Activated CD4-positive, alpha-beta T cell treated with anti-CD3 and anti-CD28 coated beads for 1 hour (primary cell): ENCODE data around the gene RHOBTB1.

Experiments
- DNase-seq: peaks from one replicate; pipeline ENCODE4 v3.0.0-alpha.2; 2020

Gene RHOBTB1

DNA sequence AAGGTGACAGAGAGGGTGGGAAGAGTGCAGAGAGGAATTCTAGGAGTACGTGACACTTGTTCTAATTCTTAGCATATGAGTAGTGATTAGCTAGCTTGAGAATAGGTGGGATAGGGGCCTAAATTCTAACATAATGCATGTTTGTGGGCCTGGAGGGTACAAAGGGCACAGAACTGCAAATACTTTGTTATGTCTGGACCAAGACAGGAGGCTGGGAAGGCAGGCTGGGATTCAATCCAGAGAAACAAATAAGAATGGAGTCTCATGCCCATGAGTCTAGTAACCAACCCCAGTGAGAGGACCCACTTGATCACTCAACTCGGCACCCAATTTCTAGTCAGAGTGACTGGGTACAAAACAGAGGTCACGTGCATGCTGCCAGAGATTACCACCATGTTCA is 40.9 kb downstream of the RHOBTB1 start:
- no peak for DNase-seq

DNA sequence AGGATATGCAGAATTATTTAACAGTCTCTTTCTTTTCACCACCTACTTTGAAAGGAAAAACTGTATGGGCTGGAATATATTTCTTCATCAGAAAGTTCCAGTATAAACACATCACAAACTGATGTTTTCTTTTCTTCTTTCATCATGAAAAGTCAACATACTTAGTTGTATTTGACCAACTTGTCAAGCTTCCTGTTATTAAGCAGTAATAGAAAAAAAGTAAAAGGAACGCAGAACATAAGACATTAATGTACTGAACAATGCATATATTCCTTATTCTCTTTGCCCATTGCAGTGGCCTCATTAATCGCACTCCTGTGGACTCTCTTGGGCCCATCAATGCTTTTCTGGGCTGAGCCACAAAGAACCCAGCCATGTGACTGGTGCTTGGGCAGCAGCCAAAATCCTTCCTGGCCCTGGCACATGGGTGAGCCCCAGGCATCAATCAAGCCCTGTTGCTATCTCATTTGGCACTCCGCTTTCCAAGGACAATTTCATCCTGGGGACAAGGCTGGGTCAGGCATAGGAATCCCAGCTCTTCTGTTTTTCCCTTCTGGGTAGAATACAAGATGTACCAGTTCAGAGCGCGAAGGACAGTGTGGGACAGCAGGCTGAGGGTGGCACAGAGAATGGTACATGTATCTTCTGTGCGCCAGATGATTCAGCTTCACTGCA is 42.3 kb downstream of the RHOBTB1 start:
- no peak for DNase-seq

DNA sequence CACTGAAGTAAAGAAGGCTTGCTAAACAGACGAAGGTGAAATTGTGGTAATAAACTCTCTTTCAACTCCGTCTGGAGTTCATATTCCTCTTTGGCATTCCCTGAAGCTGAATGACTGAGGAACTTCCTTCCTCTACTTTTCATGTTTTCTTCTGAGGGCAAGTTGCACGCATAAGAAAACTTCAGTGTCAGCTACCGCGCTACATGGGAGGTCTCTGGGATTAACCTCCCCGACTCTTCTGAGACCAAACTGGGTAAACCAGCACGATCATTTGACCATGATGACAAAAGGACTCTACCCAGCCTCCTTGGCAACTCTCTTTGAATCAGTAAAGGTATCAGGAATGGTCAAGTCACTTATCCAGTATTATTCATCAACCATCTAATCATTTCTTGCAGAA is 44.7 kb downstream of the RHOBTB1 start:
- no peak for DNase-seq

DNA sequence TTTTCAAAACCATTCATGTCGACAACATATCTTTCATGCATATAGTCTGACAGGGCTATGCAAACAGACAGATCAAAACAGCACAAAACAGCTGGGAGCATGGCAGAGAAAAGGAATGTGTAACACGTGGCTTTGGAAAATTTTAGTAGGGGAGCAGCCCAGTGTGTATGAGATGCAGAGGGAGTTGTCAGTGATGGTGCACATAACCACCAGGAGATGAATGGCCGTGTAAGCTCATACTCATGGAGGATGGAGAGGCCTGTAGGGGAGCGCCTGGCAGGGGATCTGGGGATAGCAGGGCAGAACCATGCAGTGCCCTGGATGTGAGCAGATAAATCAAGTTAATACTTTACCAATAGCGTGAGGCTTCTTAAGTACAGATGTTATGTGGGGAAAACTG is 45.7 kb downstream of the RHOBTB1 start:
- DNase-seq = no peak

DNA sequence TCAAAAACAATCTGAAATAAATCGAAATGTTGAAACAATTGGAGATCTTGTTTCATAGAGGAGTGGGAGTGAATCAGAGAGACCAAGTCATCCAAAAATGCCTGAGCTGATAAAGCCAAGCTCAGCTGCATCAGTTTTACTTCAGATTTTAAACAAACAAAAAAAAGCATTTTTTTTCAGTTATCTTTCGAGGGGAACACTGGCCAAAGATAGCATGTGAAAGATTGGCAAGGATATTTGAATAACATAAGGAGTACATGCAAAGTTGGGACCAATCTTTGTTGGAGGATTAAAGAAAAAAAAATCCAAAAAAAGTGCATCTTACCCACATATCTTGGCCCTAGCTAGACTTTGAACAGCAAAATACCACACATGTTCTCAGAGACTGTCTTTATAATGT is 47.2 kb downstream of the RHOBTB1 start:
- DNase-seq = no peak

DNA sequence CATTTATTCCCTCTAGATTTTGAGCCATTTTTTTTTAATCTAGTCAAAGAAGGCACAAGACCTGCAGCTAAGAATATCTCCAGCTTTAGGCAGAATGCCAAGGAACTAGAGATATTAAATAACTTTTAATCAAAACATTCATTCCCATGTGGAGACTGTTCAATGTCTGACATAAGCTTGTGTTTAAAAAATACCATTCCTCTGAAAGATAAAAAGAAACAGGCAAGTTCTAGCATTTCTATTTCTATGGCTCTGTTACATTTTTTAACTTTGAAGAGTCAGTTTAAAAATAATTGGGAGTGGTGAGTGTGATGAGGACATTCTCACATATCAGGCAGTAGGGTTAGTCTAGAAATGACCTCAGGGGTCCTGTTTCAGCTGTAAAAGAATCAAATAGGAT is 48.0 kb downstream of the RHOBTB1 start:
- DNase-seq = no peak

DNA sequence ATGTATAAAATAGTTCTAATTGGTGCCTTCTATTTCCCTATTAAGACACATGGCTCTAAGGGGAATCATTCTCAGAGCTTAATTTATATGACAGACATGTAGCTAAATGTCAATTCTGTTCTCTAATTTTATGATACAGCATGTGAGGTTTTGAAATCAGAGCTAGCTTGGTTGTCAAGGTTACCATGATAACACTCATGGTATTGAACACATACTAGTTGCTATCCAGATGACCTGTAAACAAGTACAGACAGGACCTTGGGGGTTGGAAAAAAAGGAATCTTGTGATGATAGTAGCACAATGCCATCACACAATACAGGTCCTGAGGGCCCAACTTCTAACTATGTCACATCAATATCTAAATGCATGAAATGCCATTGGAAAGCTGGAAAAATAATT is 49.2 kb downstream of the RHOBTB1 start:
- DNase-seq = no peak

DNA sequence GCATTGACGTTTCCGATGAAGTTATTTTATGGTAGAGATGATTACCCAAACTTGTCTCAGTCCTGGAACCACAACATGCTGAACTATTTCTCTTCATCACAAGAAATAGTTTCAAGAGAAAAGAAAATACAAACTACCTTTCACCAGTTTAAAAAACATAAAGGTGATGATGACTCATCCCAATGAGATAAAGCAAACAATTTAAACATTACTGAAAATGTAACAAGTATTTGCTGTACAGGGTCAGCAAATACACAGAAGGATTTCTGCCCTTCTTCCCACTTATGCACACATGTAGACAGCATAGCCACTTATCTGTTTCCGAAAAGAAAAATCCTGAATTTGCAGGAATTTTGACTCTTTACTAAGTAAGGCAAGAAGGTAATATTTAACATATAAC is 50.8 kb downstream of the RHOBTB1 start:
- DNase-seq = no peak

DNA sequence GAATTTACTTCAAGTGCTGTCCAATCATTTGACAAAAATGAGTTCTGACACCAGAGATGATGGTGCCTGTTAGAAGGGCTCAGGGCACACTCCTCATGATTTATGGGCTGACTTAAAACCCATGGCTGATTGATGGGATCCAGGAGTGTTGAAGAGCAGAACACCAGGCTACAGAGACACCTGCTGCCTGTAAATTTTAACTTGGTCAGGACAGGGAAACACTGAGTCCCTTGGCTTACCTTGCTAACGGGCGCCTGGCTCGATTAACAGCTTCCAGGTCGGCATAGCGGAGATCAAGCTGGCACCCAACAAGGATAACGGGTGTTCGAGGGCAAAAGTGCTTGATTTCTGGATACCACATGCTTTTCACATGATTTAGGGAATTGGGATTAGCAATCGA is 51.4 kb downstream of the RHOBTB1 start:
- DNase-seq = no peak

DNA sequence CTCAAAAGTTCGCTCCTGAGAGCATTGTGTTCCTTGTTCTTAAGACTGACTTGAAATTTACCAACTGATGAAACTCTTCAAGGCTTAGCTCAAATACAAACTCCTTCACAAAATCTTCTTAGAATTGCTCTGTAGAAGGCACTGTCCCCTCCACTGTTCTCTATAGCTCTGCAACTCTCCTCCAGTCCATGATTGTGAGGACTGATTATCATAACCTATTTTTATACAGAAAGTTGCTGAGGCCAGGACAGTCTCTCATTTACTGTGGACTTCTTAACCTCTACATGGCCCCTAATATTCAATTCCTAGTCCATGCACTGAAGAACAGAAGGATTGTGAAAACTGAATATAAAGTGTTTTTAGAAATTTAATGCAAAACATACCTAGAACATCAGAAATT is 53.2 kb downstream of the RHOBTB1 start:
- DNase-seq = no peak

DNA sequence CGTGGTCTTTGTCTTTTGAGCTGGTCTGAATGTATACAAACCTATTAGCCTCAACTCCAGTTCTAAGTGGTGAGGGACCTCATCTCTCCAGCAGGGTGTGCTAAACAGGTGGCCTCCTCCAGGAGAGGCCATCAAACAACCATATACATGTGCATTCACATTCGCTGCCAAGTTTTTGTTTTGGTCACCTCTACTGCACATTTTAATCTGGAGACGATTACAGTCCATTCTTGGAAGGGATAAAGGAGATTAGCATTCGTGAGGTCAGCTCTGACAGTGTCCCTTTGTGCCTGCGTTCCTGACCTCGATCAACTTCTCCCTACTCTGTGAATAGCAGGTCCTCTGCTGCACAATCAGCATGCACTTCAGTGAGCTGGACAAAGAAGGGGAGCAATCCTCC is 60.8 kb downstream of the RHOBTB1 start:
- no peak for DNase-seq

DNA sequence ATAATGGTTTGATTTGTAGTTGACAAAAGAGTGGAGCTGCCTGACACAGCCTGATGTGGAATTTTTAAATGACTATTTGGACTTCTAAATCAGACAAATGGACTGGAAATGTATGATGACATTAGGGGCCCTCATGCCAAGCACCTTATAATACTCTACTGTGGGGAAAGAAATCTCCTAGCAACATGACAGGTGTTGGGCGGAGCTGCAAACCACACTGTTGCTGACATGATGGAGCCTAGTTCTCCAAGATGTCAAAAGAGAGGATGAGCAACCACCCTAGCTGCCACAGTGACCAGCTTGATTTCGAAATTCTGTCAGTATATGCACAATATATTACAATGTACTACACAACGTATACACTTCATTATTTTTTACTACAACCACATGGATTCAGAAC is 65.8 kb downstream of the RHOBTB1 start:
- DNase-seq = no peak

DNA sequence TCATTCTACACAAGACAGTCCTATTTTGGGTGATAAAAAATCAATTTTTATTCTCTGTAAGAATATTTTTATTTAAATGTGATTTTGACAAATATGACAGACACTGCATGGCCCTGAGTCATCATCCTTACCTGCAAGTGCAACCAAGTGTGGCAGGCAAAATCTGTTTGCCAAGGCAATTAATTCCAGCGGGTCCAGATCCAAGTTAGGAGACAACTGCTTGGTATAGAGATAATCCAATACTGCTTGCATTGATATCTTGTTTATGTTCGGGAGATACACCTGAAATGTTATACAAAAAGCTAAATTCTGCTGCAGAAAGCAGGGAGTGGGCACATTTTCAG is 66.2 kb downstream of the RHOBTB1 start:
- DNase-seq = no peak

DNA sequence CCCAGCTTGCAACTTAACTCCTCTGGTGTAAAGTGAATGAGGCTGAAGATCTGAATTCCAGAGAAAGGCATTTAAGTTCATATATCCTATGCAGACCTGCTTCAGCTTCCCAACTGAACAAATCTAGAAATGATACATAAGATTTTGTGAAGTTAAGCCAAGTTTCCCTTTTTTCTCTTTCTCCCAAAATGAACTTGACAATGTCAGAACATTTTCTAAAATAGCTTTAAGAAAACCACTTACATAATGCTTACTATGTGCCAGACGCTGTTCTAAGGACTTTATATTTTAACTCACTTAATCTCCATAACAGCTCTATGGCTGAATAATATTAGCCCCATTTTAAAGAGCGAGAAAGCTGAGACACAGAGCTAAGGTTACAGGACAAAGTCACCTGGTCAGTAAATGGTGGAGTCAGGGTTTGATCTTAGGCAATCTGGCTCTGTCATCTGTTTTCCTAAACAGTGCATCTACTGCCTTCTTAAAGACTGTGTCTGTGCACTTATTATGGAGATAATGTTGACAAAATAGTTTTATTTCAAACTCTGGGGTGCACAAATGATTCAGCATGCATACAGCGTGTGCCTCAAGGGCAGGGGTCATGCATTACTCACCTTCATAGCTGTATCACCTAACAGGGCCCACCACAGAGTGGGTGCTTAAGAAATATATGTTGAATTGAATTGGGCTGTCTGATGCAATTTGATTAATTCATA is 66.8 kb downstream of the RHOBTB1 start:
- no peak for DNase-seq

DNA sequence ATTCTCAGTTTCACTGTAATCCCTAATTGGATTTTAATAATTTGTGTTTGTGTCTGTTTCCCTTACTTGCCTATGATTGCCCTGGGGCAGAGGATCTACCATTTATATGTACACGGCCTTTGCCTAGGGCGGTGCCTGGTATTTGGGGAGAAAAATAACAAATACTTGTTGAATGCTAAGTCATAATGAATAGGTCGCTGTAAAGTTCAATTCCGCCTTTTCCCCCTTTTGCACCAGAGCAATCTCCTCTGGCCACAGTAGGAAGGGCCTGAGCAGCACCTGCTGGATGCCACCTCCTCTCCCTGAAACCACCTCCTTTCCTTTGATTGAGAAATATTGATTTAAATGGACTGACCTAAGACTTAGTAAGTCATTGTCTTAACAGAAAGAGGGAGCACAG is 70.2 kb downstream of the RHOBTB1 start:
- DNase-seq = no peak

DNA sequence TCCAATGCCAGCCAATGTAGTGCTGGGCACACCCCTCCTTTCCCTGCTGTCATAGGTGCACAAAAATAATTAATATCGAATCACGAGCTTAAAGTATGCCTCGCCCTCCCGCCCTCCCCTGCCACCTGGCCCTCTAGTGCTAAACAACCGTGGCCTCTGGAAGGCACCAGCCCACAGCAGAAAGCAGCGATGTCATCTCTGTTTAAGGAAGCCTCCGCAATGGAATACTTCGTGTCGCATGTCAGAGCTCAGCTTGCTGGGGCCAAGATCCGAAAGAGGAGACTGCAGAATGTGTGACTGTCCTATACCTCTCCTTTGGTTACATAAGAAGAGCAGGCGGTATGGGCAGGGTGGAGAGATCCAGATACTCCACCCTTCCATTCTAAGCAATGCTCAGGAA is 71.5 kb downstream of the RHOBTB1 start:
- DNase-seq = no peak

DNA sequence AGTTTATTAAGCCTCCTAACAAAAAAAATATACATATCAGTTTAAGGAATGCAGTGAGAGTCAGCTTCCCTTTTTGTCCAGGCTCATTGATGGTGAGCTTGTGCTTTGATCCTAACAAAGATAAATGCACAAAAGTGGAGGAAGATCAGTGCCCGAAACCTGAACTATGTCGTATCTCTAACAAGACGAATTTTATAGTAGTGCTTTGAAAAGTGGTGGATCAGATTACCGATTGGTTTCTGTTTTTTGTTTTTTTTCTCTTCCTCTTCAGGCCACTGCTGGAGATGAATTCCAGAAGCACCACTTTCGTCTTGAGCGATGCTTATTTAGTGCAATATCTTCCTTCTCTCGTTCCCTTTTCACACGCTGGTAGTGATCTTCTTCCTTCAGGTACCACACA is 72.8 kb downstream of the RHOBTB1 start:
- no peak for DNase-seq

DNA sequence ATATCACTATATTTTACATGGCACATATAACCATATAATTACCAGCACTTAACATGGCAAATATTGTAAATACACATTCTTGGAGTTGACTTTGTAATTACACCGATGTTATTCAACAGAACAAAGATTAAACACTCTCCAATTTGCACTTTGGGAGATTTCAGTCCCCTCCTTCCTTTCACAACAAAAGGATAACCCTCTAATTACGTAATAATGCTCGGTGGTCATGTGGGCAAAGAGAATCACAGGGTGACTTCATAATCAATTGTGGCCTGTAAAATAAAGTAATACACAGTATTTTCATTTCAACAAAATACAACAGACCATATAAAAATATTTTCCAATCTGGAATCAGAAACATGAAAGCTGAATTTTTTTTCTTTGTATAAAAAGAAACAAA is 73.2 kb downstream of the RHOBTB1 start:
- DNase-seq = no peak

DNA sequence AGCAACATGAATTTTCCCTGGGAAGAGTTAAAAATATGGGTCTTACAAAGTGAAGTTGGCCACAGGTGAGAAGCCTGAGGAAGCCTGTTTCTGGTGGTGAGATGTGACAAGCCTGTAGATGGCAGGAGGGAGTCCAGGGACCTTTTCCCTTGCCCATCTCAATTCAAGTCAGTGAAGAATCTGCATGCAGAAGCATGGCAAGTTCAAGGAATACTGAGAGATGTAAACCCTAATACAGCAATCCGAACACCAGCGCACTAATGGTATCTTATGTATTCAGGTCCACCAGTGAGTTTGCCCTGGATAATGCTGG is 73.6 kb downstream of the RHOBTB1 start:
- no peak for DNase-seq

DNA sequence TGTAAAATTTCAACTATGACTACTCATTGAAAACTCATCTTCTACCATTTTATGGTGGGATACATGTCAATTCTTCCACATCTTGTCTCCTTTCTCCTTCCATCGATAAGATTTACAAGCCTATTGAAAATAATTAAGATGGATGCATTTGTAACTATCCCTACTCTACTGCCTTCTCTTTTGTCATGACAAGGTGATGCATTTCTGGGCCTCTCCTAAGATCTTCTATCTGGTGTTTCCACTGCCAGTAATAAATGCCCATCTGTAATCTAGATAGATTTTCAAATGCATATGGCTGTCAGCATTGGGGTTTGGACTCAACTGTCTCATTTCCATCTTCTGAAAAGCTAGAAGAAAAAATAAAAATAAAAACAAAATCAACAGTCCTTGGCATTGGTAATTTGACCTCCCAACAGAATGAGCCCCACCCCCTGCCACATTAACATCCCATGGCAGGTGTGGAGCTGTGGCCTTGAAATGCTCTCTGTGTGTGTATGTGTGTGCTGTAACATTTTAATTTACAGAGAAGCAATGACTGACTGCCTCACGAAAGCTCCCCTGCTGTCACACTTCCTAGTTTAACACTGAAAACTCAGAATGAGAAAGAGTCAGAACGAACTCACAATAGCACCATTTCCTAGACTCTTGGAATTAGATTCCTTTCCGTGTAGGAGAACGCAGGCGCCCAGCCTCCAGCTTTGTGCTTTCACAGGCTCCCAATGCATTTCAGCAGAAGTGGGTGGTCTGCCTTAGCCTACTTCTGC is 74.2 kb downstream of the RHOBTB1 start:
- DNase-seq = no peak

DNA sequence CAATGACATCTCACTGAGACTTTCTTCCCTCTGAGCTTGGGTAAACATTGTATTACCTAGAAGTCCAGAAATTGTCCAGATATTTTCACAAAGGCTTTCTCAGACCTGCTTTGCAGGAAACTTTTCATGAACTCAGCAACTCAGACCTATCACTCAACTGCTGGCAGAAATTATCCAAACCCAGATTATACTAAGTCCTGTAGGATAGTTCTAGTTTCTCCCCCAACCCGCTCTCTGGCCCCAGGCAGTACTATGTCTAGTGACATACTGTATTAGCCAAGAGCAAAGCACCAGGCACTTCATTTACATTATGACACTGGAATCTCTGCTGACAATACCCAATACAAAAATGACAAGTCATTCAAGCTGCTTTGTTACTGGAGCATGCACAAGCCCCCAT is 75.0 kb downstream of the RHOBTB1 start:
- no peak for DNase-seq

DNA sequence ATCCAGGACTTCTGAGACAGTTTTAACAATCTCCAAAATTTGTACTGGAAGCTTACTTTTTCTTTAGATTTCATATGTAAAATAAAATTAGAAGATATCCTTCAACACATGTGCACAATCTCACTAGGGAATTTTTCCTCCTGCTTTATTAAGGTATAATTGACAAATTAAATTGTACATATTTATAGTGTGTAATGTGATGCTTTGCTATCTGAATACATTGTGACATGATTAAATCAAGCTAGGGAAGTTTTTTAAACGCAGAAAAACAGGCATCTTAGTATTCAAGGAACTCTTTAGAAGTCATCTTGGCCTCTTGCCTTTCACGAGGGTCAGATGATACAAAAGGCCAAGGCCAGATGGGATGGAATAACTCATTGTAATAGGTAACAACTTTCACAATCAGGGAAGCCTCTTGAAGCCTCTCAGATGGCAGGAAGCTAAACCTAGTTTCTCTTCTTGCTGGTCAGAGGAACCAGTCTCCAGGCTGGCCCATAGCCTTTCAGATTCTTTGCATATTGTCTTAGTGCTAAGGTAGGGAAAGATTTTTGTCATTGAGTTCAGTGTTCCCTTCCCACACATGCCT is 78.7 kb downstream of the RHOBTB1 start:
- no peak for DNase-seq

DNA sequence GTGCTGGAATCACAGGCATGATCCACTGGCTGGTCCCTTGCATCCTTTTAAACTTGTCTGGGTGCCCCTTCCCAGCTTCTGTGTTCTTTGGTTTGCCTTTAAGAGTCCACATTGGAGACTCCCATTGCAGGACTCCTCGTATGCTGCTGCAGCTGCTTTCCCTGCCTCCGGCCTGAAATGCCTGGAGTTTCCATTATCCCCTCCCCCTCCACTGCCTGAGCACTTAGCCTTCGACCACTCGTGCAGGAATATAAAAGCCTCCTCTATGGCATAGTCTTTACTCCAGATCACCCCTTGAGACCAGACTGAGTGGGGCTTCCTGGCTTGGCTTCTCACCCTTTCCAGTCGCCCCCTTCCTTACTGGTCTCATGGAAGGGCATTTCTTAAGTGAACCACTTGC is 80.2 kb downstream of the RHOBTB1 start:
- no peak for DNase-seq

DNA sequence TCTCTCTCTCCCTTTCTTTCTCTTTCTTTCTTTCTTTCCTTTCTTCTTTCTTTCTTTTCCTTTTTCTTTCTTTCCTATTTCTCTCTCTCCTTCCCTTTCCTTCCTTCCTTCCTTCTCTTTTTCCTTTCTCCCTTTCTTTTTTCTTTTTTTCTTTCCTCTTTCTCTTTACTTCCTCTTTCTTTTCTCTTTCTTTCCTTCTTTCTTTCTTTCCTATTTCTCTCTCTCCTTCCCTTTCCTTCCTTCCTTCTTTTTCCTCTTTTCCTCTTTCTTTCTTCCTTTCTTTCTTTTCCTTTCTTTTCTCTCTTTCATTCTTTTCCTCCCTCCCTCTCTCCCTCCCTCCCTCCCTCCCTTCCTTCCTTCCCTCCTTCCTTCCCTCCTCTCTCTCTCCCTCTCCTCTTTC is 81.5 kb downstream of the RHOBTB1 start:
- no peak for DNase-seq
